Neural cell (in vitro differentiated cells): ENCODE measurements around the gene ATXN7L1. TPM values are rescaled to one million over a fixed set of nuclear protein-coding genes. Genes with fewer than 3 reads are reported as not detected.
"Not testable (repeated sequence)": the region's sequence is repeated elsewhere in the genome, so short reads cannot be mapped to it uniquely, and the experiment has no call there.

Source experiments
- H2AFZ ChIP-seq: fragments of 200-600, 300-800 bp; sonication (generic), shearing (Covaris generic); 2 replicates; pipeline ENCODE4 v1.6.0; 2014; ENCODE audit warnings: low read depth, mild to moderate bottlenecking, antibody characterized with exemption, low read length, moderate library complexity
- H3F3A ChIP-seq: fragments of 200-600 bp; shearing (Covaris generic); 2 replicates; pipeline ENCODE4 v1.6.1; 2016; ENCODE audit warnings: mild to moderate bottlenecking, moderate library complexity, mixed read lengths, antibody characterized with exemption, low read length; ENCODE audit not compliant: insufficient read depth, poor library complexity, severe bottlenecking
- H3K27ac ChIP-seq: fragments of 200-600, 300-800 bp; sonication (generic), shearing (Covaris generic); 2 replicates; pipeline ENCODE4 v1.5.1; 2014; ENCODE audit warnings: mild to moderate bottlenecking, low read length, moderate library complexity
- H3K27me3 ChIP-seq: fragments of 300-800, 200-600 bp; sonication (generic), shearing (Covaris generic); 2 replicates; pipeline ENCODE4 v1.6.0; 2014; ENCODE audit warnings: mild to moderate bottlenecking, low read depth, low read length, moderate library complexity; ENCODE audit not compliant: insufficient read depth
- H3K36me3 ChIP-seq: fragments of 300-800, 200-600 bp; sonication (generic), shearing (Covaris generic); 2 replicates; pipeline ENCODE4 v1.5.1; 2014; ENCODE audit warnings: mild to moderate bottlenecking, antibody characterized with exemption, low read length, moderate library complexity; ENCODE audit not compliant: insufficient read depth
- H3K4me2 ChIP-seq: fragments of 300-800, 200-600 bp; sonication (generic), shearing (Covaris generic); 2 replicates; pipeline ENCODE4 v1.6.0; 2014; ENCODE audit warnings: mild to moderate bottlenecking, low read length
- H3K4me3 ChIP-seq: fragments of 300-800, 200-600 bp; sonication (generic), shearing (Covaris generic); 2 replicates; pipeline ENCODE4 v1.5.1; 2014; ENCODE audit warnings: mild to moderate bottlenecking, low read length, moderate library complexity
- H3K79me2 ChIP-seq: fragments of 200-600 bp; shearing (Covaris generic); replicated peaks from 2 replicates; pipeline ENCODE4 v1.6.0; 2014; ENCODE audit warnings: mild to moderate bottlenecking, low read length, moderate library complexity; ENCODE audit not compliant: insufficient read depth
- H3K9ac ChIP-seq: fragments of 300-800, 200-600 bp; sonication (generic), shearing (Covaris generic); 2 replicates; pipeline ENCODE4 v1.6.1; 2016; ENCODE audit warnings: mild to moderate bottlenecking, low read length, mixed read lengths
- H3K9me2 ChIP-seq: fragments of 200-600 bp; shearing (Covaris generic); 2 replicates; pipeline ENCODE4 v1.6.1; 2016; ENCODE audit warnings: mild to moderate bottlenecking, low read length, mixed read lengths; ENCODE audit not compliant: insufficient read depth
- H3K9me3 ChIP-seq: fragments of 200-600, 300-800 bp; sonication (generic), shearing (Covaris generic); 2 replicates; pipeline ENCODE4 v1.6.1; 2016; ENCODE audit warnings: mild to moderate bottlenecking, mixed run types, low read length, moderate library complexity, mixed read lengths
- H4K20me1 ChIP-seq: fragments of 200-600 bp; shearing (Covaris generic); 2 replicates; pipeline ENCODE4 v1.6.1; 2016; ENCODE audit warnings: mild to moderate bottlenecking, mixed run types; ENCODE audit not compliant: insufficient read depth
- EP300 ChIP-seq: fragments of 450-650 bp; conservative IDR thresholded peaks from 2 replicates; pipeline ENCODE4 v1.6.1; 2014; ENCODE audit warnings: antibody characterized with exemption, mild to moderate bottlenecking, moderate library complexity; ENCODE audit not compliant: poor library complexity, severe bottlenecking
- EZH2 ChIP-seq: fragments of 200-600, 300-800 bp; shearing (Covaris generic), sonication (generic); IDR thresholded peaks from 2 replicates; pipeline ENCODE4 v1.6.1; 2014; ENCODE audit warnings: antibody characterized with exemption, low read length, borderline replicate concordance, mild to moderate bottlenecking; ENCODE audit not compliant: insufficient read depth, poor library complexity, severe bottlenecking
- MXI1 ChIP-seq: fragments of 450-650 bp; conservative IDR thresholded peaks from 2 replicates; pipeline ENCODE4 v1.6.1; 2014; ENCODE audit warnings: antibody characterized with exemption, mild to moderate bottlenecking; ENCODE audit not compliant: poor library complexity, severe bottlenecking
- POLR2AphosphoS5 ChIP-seq: IDR thresholded peaks from 2 replicates; pipeline ENCODE4 v1.6.1; 2012
- RAD21 ChIP-seq: fragments of 450-650 bp; conservative IDR thresholded peaks from 2 replicates; pipeline ENCODE4 v1.6.1; 2014; ENCODE audit warnings: antibody characterized with exemption, mild to moderate bottlenecking, moderate library complexity
- SMC3 ChIP-seq: fragments of 450-650 bp; conservative IDR thresholded peaks from 2 replicates; pipeline ENCODE4 v1.6.1; 2014; ENCODE audit warnings: antibody characterized with exemption, mild to moderate bottlenecking, moderate library complexity; ENCODE audit not compliant: poor library complexity
- TAF1 ChIP-seq: IDR thresholded peaks from 2 replicates; pipeline ENCODE4 v1.6.1; 2012; ENCODE audit warnings: low read depth
- polyA plus RNA-seq: library from polyadenylated mRNA; depleted of rRNA; stranded (reverse); fragments of >200 nt; gene quantifications from 2 replicates; pipeline ENCODE4 v1.2.3, GENCODE V29; 2014
- TF ChIP-seq, protein P1 (sequence below): fragments of 450-650 bp; IDR thresholded peaks from 2 replicates; pipeline ENCODE4 v1.5.1; 2014; ENCODE audit warnings: antibody characterized with exemption, mild to moderate bottlenecking, moderate library complexity; ENCODE audit not compliant: poor library complexity, severe bottlenecking
- TF ChIP-seq, protein P2 (sequence below): IDR thresholded peaks from 2 replicates; pipeline ENCODE4 v1.6.1; 2012; ENCODE audit warnings: borderline replicate concordance

ATXN7L1 gene
- polyA plus RNA-seq, 1 donor from 2014 or later, result 4.3 TPM

DNA sequence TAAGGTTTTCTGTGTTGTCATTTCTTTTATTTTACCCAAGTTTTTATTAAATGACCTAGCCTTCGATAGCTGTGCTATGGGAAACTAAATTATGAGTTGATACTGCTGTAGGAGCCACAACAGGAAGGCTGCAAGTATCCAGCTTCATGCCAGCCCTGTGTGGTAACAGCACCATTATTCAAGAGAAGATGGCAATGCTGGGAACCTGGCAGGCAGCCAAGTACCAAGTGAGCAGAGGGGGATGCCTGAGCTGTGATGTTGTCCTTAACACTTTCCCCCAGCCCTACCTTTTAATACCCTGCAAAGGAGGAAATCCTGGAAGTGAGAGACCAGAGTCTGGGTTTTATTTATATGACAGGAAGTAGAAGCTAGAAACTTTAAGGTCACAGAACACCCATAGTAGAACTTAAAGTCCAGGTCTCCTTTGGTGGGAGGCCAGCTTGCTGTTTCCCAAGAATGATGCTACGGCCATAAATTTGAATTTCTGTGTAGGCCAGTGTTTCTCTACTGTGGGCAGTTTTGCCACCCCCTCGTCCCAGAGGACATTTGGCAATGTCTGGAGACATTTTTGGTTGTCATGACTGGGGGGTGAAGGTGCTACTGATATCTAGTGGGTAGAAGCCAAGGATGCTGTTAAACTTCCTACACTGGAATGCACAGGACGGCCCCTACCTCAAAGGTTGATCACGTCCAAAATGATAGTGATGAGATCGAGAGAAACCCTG lies 9.2 kb upstream of the ATXN7L1 start (continued):
- no peak for TF ChIP-seq EZH2

DNA sequence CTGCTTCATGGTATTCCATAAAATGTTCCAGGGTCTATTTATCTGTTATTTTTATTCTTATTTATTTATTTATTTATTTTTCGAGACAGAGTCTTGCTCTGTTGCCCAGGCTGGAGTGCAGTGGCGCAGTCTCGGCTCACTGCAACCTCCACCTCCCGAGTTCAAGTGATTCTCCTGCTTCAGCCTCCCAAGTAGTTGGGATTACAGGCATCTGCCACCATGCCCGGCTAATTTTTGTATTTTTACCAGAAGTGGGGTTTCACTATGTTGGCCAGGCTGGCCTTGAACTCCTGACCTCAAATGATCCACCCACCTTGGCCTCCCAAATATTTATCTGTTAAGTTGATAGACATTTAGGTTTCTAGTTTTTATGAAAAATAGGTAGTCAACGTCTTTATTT lies 6.8 kb upstream of the ATXN7L1 start:
- not testable (repeated sequence) for H3K4me3 ChIP-seq, H3K9ac ChIP-seq, H2AFZ ChIP-seq, H3K4me2 ChIP-seq, H3K27ac ChIP-seq, H3K9me3 ChIP-seq, H3F3A ChIP-seq, H3K79me2 ChIP-seq, H3K36me3 ChIP-seq, H4K20me1 ChIP-seq, H3K27me3 ChIP-seq, H3K9me2 ChIP-seq

DNA sequence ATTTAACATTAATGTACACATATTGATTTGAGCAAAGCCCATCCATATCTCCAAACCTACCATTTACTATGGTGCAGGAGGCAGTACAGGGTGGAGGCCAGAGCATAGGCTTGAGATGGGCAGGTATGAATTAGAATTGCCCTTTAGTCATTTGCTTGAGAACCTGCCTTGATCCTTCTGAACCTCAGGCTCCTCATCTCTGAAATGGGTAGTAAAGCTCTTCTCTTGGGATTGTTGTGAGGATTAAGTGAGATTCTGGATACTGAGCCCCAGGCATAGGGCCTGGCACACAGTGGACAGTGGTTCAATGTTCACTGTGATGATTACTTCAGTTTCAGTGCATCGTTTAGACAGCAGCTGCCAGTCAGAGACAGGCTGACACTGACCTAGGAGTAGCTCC lies 5.0 kb upstream of the ATXN7L1 start:
- H3K4me3 ChIP-seq, result no peak overlapping the region
- H3K27me3 ChIP-seq, result peaks cover 20% of the 10 kb centered on the region
- TF ChIP-seq SMC3, result no peak
- H3K4me2 ChIP-seq, result no peak overlapping the region
- no peak overlapping the region for H2AFZ ChIP-seq
- no peaks in the 10 kb centered on the region for H3K9me2 ChIP-seq
- no peaks in the 10 kb centered on the region for H3F3A ChIP-seq
- no peak overlapping the region for H3K9ac ChIP-seq
- no peaks in the 10 kb centered on the region for H3K9me3 ChIP-seq
- no peaks in the 10 kb centered on the region for H3K36me3 ChIP-seq
- no peaks in the 10 kb centered on the region for H4K20me1 ChIP-seq
- H3K79me2 ChIP-seq, result no peaks in the 10 kb centered on the region
- H3K27ac ChIP-seq, result no peak overlapping the region

DNA sequence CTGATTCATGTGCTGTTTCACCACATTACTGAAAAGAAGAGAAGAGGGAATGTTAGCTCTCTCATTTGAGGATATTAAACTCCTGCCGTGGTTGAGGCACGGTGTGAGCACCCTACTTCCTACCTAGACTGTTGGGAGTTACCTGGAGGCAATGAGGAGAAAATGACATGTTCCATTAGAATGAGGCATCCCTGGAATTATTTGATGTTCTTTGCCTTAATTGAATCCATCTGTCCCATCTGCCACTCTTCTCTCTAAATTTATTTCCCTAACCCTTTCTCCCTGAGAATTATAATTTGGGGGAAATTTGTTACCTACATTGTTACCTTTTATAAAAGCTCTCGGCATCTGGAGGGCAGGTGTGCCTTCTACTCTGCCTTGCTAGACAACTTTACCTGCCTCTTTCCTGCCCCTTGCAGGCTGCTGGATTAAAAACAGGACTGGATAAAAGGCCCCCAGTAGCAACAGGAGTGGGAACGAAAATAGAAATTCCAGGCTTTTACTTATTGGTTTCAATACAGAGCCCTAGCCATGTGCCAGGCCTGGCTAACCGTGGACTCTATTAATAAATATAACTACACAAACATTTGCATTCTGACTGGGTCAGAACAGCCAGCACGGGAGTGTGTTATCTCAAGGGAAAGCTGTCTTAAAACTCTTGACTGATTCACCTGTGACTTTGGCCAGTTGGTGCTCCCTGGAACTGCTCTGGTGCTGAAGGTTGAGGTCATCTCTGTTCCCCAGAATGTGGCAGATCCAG lies 4.4 kb upstream of the ATXN7L1 start:
- Histone ChIP-seq H3K36me3 (no peaks in the 10 kb centered on the region), H3K9ac (no peak overlapping the region), H3K9me2 (no peaks in the 10 kb centered on the region), H3K27ac (no peak overlapping the region), H2AFZ (no peak overlapping the region), H3K27me3 (peaks cover 20% of the 10 kb centered on the region), H3K9me3 (no peaks in the 10 kb centered on the region), H3K4me3 (no peak overlapping the region), H3K79me2 (peaks cover 4% of the 10 kb centered on the region), H3F3A (no peaks in the 10 kb centered on the region), H3K4me2 (no peak overlapping the region), H4K20me1 (no peaks in the 10 kb centered on the region)
- TF ChIP-seq POLR2AphosphoS5 (no peak), TAF1 (no peak), EP300 (no peak)

DNA sequence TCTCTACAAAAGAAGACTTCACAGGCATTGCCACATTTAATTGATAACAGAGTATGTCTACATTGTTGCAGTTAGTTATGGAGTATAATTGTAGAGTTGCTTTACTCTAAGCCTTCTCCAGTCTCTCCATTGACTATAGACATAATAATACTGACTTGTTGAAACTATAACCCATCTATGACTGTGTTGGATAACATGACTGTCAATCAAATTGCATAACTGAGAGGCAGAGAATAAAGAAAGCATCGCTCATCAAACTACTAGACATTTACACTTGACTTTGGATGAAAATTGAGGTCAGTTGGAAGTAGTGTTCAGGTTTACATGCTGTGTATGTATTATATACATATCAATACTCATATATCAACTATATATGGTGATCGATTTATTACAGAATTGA lies 3.4 kb upstream of the ATXN7L1 start:
- H2AFZ ChIP-seq, result no peak overlapping the region
- H3K27ac ChIP-seq, result no peak overlapping the region
- H3K9ac ChIP-seq, result no peak overlapping the region
- H3K9me3 ChIP-seq, result no peaks in the 10 kb centered on the region
- H3K4me3 ChIP-seq, result no peak overlapping the region
- no peaks in the 10 kb centered on the region for H3K9me2 ChIP-seq
- peaks cover 20% of the 10 kb centered on the region for H3K27me3 ChIP-seq
- H3F3A ChIP-seq, result no peaks in the 10 kb centered on the region
- H3K4me2 ChIP-seq, result no peak overlapping the region
- no peak for TF ChIP-seq EZH2
- no peak for TF ChIP-seq EP300
- TF ChIP-seq RAD21, result no peak
- TF ChIP-seq, protein P1, sequence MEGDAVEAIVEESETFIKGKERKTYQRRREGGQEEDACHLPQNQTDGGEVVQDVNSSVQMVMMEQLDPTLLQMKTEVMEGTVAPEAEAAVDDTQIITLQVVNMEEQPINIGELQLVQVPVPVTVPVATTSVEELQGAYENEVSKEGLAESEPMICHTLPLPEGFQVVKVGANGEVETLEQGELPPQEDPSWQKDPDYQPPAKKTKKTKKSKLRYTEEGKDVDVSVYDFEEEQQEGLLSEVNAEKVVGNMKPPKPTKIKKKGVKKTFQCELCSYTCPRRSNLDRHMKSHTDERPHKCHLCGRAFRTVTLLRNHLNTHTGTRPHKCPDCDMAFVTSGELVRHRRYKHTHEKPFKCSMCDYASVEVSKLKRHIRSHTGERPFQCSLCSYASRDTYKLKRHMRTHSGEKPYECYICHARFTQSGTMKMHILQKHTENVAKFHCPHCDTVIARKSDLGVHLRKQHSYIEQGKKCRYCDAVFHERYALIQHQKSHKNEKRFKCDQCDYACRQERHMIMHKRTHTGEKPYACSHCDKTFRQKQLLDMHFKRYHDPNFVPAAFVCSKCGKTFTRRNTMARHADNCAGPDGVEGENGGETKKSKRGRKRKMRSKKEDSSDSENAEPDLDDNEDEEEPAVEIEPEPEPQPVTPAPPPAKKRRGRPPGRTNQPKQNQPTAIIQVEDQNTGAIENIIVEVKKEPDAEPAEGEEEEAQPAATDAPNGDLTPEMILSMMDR, result no peak
- no peak for TF ChIP-seq MXI1
- TF ChIP-seq SMC3, result no peak
- TF ChIP-seq, protein P2, sequence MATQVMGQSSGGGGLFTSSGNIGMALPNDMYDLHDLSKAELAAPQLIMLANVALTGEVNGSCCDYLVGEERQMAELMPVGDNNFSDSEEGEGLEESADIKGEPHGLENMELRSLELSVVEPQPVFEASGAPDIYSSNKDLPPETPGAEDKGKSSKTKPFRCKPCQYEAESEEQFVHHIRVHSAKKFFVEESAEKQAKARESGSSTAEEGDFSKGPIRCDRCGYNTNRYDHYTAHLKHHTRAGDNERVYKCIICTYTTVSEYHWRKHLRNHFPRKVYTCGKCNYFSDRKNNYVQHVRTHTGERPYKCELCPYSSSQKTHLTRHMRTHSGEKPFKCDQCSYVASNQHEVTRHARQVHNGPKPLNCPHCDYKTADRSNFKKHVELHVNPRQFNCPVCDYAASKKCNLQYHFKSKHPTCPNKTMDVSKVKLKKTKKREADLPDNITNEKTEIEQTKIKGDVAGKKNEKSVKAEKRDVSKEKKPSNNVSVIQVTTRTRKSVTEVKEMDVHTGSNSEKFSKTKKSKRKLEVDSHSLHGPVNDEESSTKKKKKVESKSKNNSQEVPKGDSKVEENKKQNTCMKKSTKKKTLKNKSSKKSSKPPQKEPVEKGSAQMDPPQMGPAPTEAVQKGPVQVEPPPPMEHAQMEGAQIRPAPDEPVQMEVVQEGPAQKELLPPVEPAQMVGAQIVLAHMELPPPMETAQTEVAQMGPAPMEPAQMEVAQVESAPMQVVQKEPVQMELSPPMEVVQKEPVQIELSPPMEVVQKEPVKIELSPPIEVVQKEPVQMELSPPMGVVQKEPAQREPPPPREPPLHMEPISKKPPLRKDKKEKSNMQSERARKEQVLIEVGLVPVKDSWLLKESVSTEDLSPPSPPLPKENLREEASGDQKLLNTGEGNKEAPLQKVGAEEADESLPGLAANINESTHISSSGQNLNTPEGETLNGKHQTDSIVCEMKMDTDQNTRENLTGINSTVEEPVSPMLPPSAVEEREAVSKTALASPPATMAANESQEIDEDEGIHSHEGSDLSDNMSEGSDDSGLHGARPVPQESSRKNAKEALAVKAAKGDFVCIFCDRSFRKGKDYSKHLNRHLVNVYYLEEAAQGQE, result no peak
- peaks cover 13% of the 10 kb centered on the region for H3K79me2 ChIP-seq
- H4K20me1 ChIP-seq, result no peaks in the 10 kb centered on the region
- no peaks in the 10 kb centered on the region for H3K36me3 ChIP-seq
